ENCODE measurements around the gene GPATCH1.

GPATCH1 gene

GRCh38 chr19:33080761-33081681, at the start of gene GPATCH1 (continued):
- peak; percentile 99 for TF ChIP-seq ZNF660 (tag by site-specific recombination; IDR thresholded peaks at IDR 0.05)
- TF ChIP-seq MEIS1 (CRISPR knock-in tag; IDR thresholded peaks at IDR 0.05; ENCODE audit: borderline replicate concordance), result no peak
- TF ChIP-seq REPIN1 (tag by site-specific recombination; IDR thresholded peaks at IDR 0.05; ENCODE audit: low read depth), result no peak; the same call in none of the 2 replicates
- no peak for TF ChIP-seq ZNF211 (tag by site-specific recombination; IDR thresholded peaks at IDR 0.05; ENCODE audit: low read depth)
- TF ChIP-seq ZNF692 (tag by site-specific recombination; IDR thresholded peaks at IDR 0.05), result peak; percentile 91
- TF ChIP-seq ZNF223 (tag by site-specific recombination; IDR thresholded peaks at IDR 0.05), result no peak
- TF ChIP-seq ZNF132 (tag by site-specific recombination; IDR thresholded peaks at IDR 0.05; ENCODE audit: borderline replicate concordance), result no peak
- no peak for TF ChIP-seq GLI2 (tag by site-specific recombination; IDR thresholded peaks at IDR 0.05; ENCODE audit: borderline replicate concordance, low read depth)
- TF ChIP-seq ZBTB49 (tag by site-specific recombination; IDR thresholded peaks at IDR 0.05; ENCODE audit: low read depth), result no peak
- TF ChIP-seq ZBTB48 (tag by site-specific recombination; IDR thresholded peaks at IDR 0.05), result peak; percentile 89
- no peak for TF ChIP-seq HOXA7 (CRISPR knock-in tag; IDR thresholded peaks at IDR 0.05; ENCODE audit: borderline replicate concordance)
- TF ChIP-seq ZNF558 (tag by site-specific recombination; IDR thresholded peaks at IDR 0.05), result no peak
- TF ChIP-seq ZXDB (tag by site-specific recombination; IDR thresholded peaks at IDR 0.05), result peak; percentile 96
- no peak for TF ChIP-seq ZNF473 (tag by site-specific recombination; IDR thresholded peaks at IDR 0.05)
- TF ChIP-seq ZFP3 (tag by site-specific recombination; IDR thresholded peaks at IDR 0.05; ENCODE audit: low read depth), result no peak
- 0 out of 2 replicates have a peak, but pooled peaks have one; percentile 35 for TF ChIP-seq ZNF121 (tag by site-specific recombination; IDR thresholded peaks at IDR 0.05)
- no peak for TF ChIP-seq ZNF37A (tag by site-specific recombination; IDR thresholded peaks at IDR 0.05)
- TF ChIP-seq ZBTB11 (tag by site-specific recombination; conservative IDR thresholded peaks at IDR 0.05; ENCODE audit: low read depth), result peak; percentile 79
- no peak for TF ChIP-seq ZNF837 (tag by site-specific recombination; IDR thresholded peaks at IDR 0.05)
- TF ChIP-seq ZNF639 (tag by site-specific recombination; IDR thresholded peaks at IDR 0.05), result peak; percentile 93
- peak; percentile 82; the same call in 1 of the 2 replicates for TF ChIP-seq ZNF76 (tag by site-specific recombination; IDR thresholded peaks at IDR 0.05; ENCODE audit: borderline replicate concordance, low read depth)
- no peak; the same call in 1 of the 2 replicates for TF ChIP-seq PRDM6 (tag by site-specific recombination; IDR thresholded peaks at IDR 0.05)
- TF ChIP-seq REST (tag by site-specific recombination; IDR thresholded peaks at IDR 0.05), result peak; percentile 78
- TF ChIP-seq ZNF157 (tag by site-specific recombination; IDR thresholded peaks at IDR 0.05), result peak; percentile 16; the same call in 1 of the 2 replicates
- TF ChIP-seq ZNF266 (tag by site-specific recombination; IDR thresholded peaks at IDR 0.05; ENCODE audit: low read depth), result no peak
